H9 (cell line): Measurements from ENCODE around the gene LENG9. TPM values are rescaled to one million over a fixed set of nuclear protein-coding genes. Genes with fewer than 3 reads are reported as not detected.
A peak's percentile ranks its signal among the peaks of the same experiment; 100 is the strongest.

ENCODE experiments used
- DNase-seq: peaks from one replicate; pipeline ENCODE4 v3.0.0-alpha.2; 2017
- H2AFZ ChIP-seq: one replicate; pipeline ENCODE4 v1.6.1; 2013; ENCODE audit warnings: mild to moderate bottlenecking, low read length, control low read depth, moderate library complexity
- H2AK5ac ChIP-seq: 2 replicates; pipeline ENCODE4 v1.6.1; 2013; ENCODE audit warnings: low read length, control low read depth, mixed read lengths; ENCODE audit not compliant: insufficient read length
- H2BK120ac ChIP-seq: one replicate; pipeline ENCODE4 v1.6.1; 2013; ENCODE audit warnings: low read depth, mild to moderate bottlenecking, low read length, control low read depth, inconsistent platforms; ENCODE audit not compliant: poor library complexity, severe bottlenecking
- H2BK12ac ChIP-seq: 2 replicates; pipeline ENCODE4 v1.6.1; 2013; ENCODE audit warnings: low read length, control low read depth, mixed read lengths, low read depth; ENCODE audit not compliant: insufficient read length
- H2BK15ac ChIP-seq: 2 replicates; pipeline ENCODE4 v1.6.1; 2013; ENCODE audit warnings: low read depth, low read length, control low read depth
- H2BK20ac ChIP-seq: one replicate; pipeline ENCODE4 v1.6.1; 2013; ENCODE audit warnings: low read depth, mild to moderate bottlenecking, low read length, control low read depth, inconsistent platforms; ENCODE audit not compliant: poor library complexity, severe bottlenecking
- H2BK5ac ChIP-seq: 2 replicates; pipeline ENCODE4 v1.6.1; 2013; ENCODE audit warnings: low read length, control low read depth, mixed read lengths; ENCODE audit not compliant: insufficient read length
- H3K14ac ChIP-seq: 2 replicates; pipeline ENCODE4 v1.6.1; 2013; ENCODE audit warnings: low read length, control low read depth; ENCODE audit not compliant: insufficient read depth
- H3K18ac ChIP-seq: 2 replicates; pipeline ENCODE4 v1.6.1; 2013; ENCODE audit warnings: low read depth, mild to moderate bottlenecking, mixed read lengths, low read length, control low read depth; ENCODE audit not compliant: insufficient read length
- H3K23ac ChIP-seq: 2 replicates; pipeline ENCODE4 v1.6.1; 2013; ENCODE audit warnings: low read length, control low read depth, mixed read lengths, low read depth; ENCODE audit not compliant: insufficient read length
- H3K23me2 ChIP-seq: 2 replicates; pipeline ENCODE4 v1.6.1; 2013; ENCODE audit warnings: low read depth, mild to moderate bottlenecking, mixed read lengths, low read length, control low read depth; ENCODE audit not compliant: insufficient read length, poor library complexity, severe bottlenecking
- H3K27ac ChIP-seq: 2 replicates; pipeline ENCODE4 v1.5.1; 2013; ENCODE audit warnings: low read length, control low read depth, mixed read lengths, low read depth; ENCODE audit not compliant: insufficient read length
- H3K27me3 ChIP-seq: 2 replicates; pipeline ENCODE4 v1.6.1; 2013; ENCODE audit warnings: low read length, control low read depth, inconsistent platforms; ENCODE audit not compliant: insufficient read depth
- H3K4ac ChIP-seq: 2 replicates; pipeline ENCODE4 v1.6.1; 2013; ENCODE audit warnings: low read depth, mild to moderate bottlenecking, control low read depth, inconsistent platforms, low read length, moderate library complexity
- H3K4me1 ChIP-seq: 2 replicates; pipeline ENCODE4 v1.6.1; 2013; ENCODE audit warnings: low read length, control low read depth, inconsistent platforms; ENCODE audit not compliant: insufficient read depth
- H3K4me2 ChIP-seq: 2 replicates; pipeline ENCODE4 v1.6.1; 2013; ENCODE audit warnings: low read length, control low read depth, mixed read lengths; ENCODE audit not compliant: insufficient read length, insufficient read depth
- H3K56ac ChIP-seq: 2 replicates; pipeline ENCODE4 v1.6.1; 2013; ENCODE audit warnings: low read depth, mild to moderate bottlenecking, mixed read lengths, low read length, control low read depth; ENCODE audit not compliant: insufficient read length
- H3K79me1 ChIP-seq: 2 replicates; pipeline ENCODE4 v1.6.1; 2013; ENCODE audit warnings: low read depth, mild to moderate bottlenecking, moderate library complexity, low read length, control low read depth, inconsistent platforms; ENCODE audit not compliant: insufficient read depth, poor library complexity, severe bottlenecking
- H3K79me2 ChIP-seq: 2 replicates; pipeline ENCODE4 v1.6.1; 2013; ENCODE audit warnings: low read length, control low read depth, inconsistent platforms; ENCODE audit not compliant: insufficient read depth
- H3K9ac ChIP-seq: 2 replicates; pipeline ENCODE4 v1.6.1; 2013; ENCODE audit warnings: low read length, control low read depth, mixed read lengths; ENCODE audit not compliant: insufficient read length; ENCODE audit errors: extremely low read depth
- H3K9me3 ChIP-seq: one replicate; pipeline ENCODE4 v1.6.1; 2013; ENCODE audit warnings: low read depth, low read length, inconsistent platforms; ENCODE audit not compliant: control insufficient read depth
- H3T11ph ChIP-seq: one replicate; pipeline ENCODE4 v1.6.1; 2013; ENCODE audit warnings: mild to moderate bottlenecking, low read length, control low read depth, inconsistent platforms
- H4K20me1 ChIP-seq: one replicate; pipeline ENCODE4 v1.6.1; 2013; ENCODE audit not compliant: control insufficient read depth, insufficient read length, insufficient read depth
- H4K5ac ChIP-seq: 2 replicates; pipeline ENCODE4 v1.6.1; 2013; ENCODE audit warnings: low read depth, mild to moderate bottlenecking, mixed read lengths, low read length, control low read depth; ENCODE audit not compliant: insufficient read length
- H4K8ac ChIP-seq: replicated peaks from 2 replicates; pipeline ENCODE4 v1.6.1; 2013; ENCODE audit warnings: low read length, control low read depth, mixed read lengths, low read depth; ENCODE audit not compliant: insufficient read length
- H4K91ac ChIP-seq: 2 replicates; pipeline ENCODE4 v1.6.1; 2013; ENCODE audit warnings: low read depth, mild to moderate bottlenecking, moderate library complexity, mixed read lengths, low read length, control low read depth; ENCODE audit not compliant: insufficient read length
- H3K27ac Mint-ChIP-seq, 3 experiments: 2 replicates in 2 of 3; 3 replicates in 1 of 3; pipeline ENCODE4 v1.8.0; 2020 to 2021; ENCODE audit warnings: mixed read lengths in 3 of 3, mild to moderate bottlenecking in 1 of 3, moderate library complexity in 1 of 3
- H3K27me3 Mint-ChIP-seq: 2 replicates; pipeline ENCODE4 v1.8.0; 2021; ENCODE audit warnings: low read depth, mild to moderate bottlenecking, moderate library complexity, mixed read lengths
- H3K36me3 Mint-ChIP-seq, 3 experiments: 2 replicates in 2 of 3; 3 replicates in 1 of 3; pipeline ENCODE4 v1.8.0; 2020 to 2021; ENCODE audit warnings: low read depth in 3 of 3, mixed read lengths in 3 of 3; ENCODE audit not compliant: insufficient read depth in 1 of 3
- H3K4me1 Mint-ChIP-seq, 2 experiments: 2 replicates each; pipeline ENCODE4 v1.8.0; 2020; ENCODE audit warnings: mixed read lengths in 2 of 2
- H3K4me3 Mint-ChIP-seq, 2 experiments: 2 replicates in 1 of 2; 3 replicates in 1 of 2; pipeline ENCODE4 v1.8.0; 2020 to 2021; ENCODE audit warnings: mild to moderate bottlenecking in 2 of 2, mixed read lengths in 2 of 2, moderate library complexity in 1 of 2
- H3K9me3 Mint-ChIP-seq, 2 experiments: 2 replicates in 1 of 2; 3 replicates in 1 of 2; pipeline ENCODE4 v1.8.0; 2020; ENCODE audit warnings: mild to moderate bottlenecking in 2 of 2, mixed read lengths in 2 of 2, moderate library complexity in 1 of 2
- CTCF ChIP-seq: fragments of 200-600 bp; sonication (generic); conservative IDR thresholded peaks from 3 replicates; pipeline ENCODE4 v1.8.0; 2021; ENCODE audit warnings: antibody characterized with exemption, mild to moderate bottlenecking
- WGBS: extraction: QIAGEN DNeasy Blood & Tissue Kit; methylation state at CpG from one replicate; pipeline ENCODE4 v1.1.7; 2013; ENCODE audit warnings: missing lambda C conversion rate, low lambda C conversion rate, mixed read lengths; ENCODE audit not compliant: insufficient read length; ENCODE audit errors: extremely low coverage; 5-methylcytosine and 5-hydroxymethylcytosine counted together
- total RNA-seq: library from RNA; stranded (reverse); gene quantifications from 2 replicates; pipeline ENCODE4 v1.2.1, GENCODE V29; 2021

The LENG9 gene
- total RNA-seq, 1 experiment from 2014 or later: 3.8 TPM

- Histone ChIP-seq H3K4me1 (no peaks in the 10 kb centered on the region), H2AK5ac (no peak overlapping the region), H2BK120ac (no peak overlapping the region), H2BK20ac (no peak overlapping the region), H3K4me2 (peak overlapping the region; percentile 41), H2BK15ac (no peak overlapping the region), H3K27me3 (no peaks in the 10 kb centered on the region; the same call in 1 of the 2 replicates), H2AFZ (no peak overlapping the region), H3K9me3 (no peaks in the 10 kb centered on the region), H4K20me1 (no peaks in the 10 kb centered on the region), H3K79me2 (no peaks in the 10 kb centered on the region), H3K9ac (no peak overlapping the region), H3K14ac (no peak overlapping the region), H4K91ac (no peak overlapping the region), H3K27ac (no peak overlapping the region), H3T11ph (no peak overlapping the region), H2BK5ac (no peak overlapping the region), H3K23me2 (peaks cover 3% of the 10 kb centered on the region), H4K8ac (no peak overlapping the region), H3K18ac (no peak overlapping the region), H3K79me1 (no peaks in the 10 kb centered on the region), H3K23ac (no peak overlapping the region), H3K56ac (no peak overlapping the region), H4K5ac (no peak overlapping the region), H3K4ac (no peak overlapping the region), H2BK12ac (no peak overlapping the region)
- Mint-ChIP-seq H3K27ac (peak overlapping the region in 1 of 3 experiments; percentile 90; a peak in 1 of 7 replicates), H3K36me3 (peaks cover 9 to 29% (median 29%) of the 10 kb centered on the region in 3 experiments; a peak in 6 of 7 replicates), H3K4me3 (peak overlapping the region; percentile 50 to 74), H3K27me3 (peaks cover 69% of the 10 kb centered on the region), H3K9me3 (peaks cover 0 to 3% of the 10 kb centered on the region in 2 experiments; a peak in 1 of 5 replicates), H3K4me1 (peaks cover 29 to 42% of the 10 kb centered on the region in 2 experiments)
- WGBS: no CpG with 5 or more reads among the region's 43 CpGs
- DNase-seq: peak; percentile 85
- TF ChIP-seq CTCF: peak; percentile 59; the same call in 2 of the 3 replicates
Observed at GRCh38 chr19:54430306-54431254, 33.0 kb downstream of the LENG9 start.
